HG02970 (cell line): ENCODE measurements around the gene TDRD10.

Experiments
- ATAC-seq: cut with Tn5 transposase; IDR thresholded peaks from one replicate; pipeline ENCODE4 v1.9.1; 2021; ENCODE audit warnings: mild to moderate bottlenecking, moderate library complexity, moderate number of reproducible peaks; ENCODE audit not compliant: unreplicated experiment, low FRiP score

The TDRD10 gene, protein sequence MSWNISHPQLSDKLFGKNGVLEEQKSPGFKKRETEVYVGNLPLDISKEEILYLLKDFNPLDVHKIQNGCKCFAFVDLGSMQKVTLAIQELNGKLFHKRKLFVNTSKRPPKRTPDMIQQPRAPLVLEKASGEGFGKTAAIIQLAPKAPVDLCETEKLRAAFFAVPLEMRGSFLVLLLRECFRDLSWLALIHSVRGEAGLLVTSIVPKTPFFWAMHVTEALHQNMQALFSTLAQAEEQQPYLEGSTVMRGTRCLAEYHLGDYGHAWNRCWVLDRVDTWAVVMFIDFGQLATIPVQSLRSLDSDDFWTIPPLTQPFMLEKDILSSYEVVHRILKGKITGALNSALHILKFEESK

DNA sequence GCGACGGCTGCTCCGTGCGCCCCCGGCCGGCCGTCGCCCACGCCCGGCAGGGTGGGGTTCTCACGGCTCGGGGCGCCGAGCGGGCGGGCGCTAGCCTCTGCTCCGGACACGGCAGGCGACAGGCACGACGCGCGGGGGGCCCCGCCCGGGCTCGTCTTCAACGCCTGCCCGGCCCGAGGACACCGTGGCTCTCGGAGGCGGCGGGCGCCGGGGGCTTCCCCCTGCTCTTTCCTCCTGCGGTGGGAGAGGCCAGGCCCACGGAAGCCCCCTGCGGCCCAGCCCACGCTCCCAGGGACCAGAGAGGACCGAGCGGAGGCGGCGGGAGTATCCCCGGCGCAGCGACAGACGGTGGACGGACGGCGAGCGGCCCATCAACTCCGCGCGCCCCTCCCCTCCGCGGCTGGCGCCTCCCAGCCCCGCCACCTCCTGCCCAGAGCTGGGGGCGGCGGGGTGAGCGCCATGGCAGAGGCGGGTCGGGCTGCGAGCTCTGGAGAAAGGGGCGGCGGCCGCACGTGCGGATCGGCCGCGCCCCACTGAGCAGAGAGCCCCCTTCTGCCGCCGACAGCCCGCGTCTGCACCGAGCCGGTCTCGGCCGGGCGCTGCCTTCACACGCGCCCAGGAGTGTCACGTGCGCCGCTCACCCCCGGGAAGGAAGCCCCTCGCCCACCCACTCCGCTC is at the start of gene TDRD10, which contains the start of gene SHE:
TSS of gene TDRD10 (plus strand) at position 154 of the 678 bp plus-strand sequence. CDS start 4,685 bp downstream, outside the sequence.
TSS of gene SHE (minus strand) at position 347 of the 678 bp plus-strand sequence. CDS start 386 bp downstream, outside the sequence.
- no peak for ATAC-seq

DNA sequence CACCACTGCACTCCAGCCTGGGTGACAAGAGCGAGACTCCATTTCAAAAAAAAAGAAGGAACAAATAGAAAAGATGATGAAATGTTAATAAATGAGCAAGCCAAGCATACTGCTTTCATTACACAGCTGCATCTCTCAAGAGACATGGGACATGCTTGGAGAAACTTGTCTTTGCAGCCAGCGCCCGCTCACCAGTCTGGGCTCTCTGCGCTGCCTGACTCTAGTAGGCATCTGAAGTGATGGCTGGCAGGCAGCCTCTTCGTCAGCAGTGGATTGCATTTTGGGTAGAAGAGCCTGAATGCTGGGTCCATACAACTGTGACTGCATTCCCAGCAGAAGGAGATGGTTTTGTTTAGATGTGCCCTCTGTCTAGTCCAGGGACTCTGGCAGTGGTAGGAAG is 48.9 kb upstream of the TDRD10 start:
- ATAC-seq = no peak

DNA sequence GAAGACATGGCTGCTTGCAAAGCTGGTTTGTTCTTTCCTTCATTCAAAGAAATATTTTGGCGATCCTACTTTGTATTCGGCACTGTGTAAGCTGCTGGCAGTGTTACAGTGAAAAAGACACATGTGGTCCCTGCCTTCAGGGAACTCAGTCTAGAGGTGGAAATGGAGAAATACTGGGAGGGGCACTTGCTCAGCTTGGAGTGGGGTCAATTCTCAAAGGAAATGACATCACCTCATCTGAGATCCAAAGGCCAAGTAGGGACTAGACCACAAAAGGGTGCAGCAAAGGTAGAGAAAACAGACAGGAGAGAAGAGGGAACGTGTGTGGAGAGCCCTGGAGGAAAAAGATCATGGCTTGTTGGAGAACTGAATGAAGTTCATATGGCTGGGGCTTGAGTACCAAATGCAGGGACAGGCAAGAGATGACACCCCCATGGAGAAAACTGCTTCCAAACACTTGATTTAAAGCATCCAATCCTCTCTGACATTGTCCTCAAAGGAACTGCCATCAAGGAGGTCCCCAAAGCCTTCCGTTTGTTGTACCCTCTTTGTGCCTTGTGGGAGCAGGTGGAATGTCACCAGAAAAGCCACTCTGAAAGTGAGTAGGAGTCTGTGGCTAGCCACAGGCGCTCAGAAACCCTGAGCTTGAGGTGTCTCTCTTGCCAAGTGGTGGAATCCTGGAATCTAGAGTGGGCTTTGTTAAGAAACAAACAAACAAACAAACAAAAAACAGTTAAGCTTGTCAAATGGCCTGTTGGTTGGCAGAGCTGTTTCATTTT is 48.3 kb upstream of the TDRD10 start:
- no peak for ATAC-seq

DNA sequence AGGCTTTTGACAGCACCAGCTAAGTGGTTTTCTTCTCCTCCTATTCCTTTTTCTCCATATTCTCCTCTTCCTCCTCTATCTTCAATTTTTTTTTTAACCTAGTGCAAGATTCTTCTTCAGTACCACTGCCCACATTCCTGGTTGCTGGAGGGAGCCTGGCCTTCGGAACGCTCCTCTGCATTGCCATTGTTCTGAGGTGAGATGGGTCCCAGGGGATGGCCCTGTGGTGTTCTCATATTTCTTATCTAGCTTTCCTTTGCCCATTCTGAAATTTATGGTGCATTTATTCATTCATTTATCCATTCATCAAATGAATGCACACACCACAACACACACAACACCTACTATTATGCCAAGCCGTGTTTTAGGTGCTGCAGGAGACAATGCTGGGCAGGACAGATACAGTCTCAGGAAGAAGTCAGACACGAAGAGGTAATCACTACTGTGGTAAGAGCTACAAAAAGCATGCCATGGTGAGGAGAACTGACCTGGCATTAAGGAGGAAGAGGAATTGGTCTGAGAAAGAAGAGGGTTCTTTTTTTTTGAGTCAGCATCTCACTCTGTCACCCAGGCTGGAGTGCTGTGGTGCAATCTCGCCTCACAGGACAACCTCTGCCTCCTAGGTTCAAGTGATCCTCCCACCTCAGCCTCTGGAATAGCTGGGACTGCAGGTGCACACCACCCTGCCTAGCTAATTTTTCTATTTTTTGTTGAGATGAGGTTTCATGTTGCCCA is 47.5 kb upstream of the TDRD10 start:
- ATAC-seq = no peak

DNA sequence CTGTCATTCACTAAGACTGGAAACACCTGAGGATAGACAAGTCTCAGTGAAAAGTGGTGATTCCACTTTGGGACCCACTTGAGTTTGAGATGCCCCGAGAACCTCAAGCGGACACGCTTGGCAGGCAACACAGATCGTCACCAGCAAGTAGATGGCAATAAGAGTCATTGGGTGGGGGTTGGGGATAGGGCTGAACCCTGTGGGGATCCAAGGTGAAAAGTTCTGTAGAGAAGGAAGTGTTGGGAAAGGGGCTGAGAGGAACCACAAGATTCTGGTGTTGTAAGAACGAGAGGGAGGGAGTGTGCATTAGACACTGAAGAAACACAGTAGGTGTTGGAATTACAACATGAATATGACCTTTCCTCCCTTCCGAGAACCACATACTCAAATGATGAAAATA is 45.4 kb upstream of the TDRD10 start:
- ATAC-seq = no peak

DNA sequence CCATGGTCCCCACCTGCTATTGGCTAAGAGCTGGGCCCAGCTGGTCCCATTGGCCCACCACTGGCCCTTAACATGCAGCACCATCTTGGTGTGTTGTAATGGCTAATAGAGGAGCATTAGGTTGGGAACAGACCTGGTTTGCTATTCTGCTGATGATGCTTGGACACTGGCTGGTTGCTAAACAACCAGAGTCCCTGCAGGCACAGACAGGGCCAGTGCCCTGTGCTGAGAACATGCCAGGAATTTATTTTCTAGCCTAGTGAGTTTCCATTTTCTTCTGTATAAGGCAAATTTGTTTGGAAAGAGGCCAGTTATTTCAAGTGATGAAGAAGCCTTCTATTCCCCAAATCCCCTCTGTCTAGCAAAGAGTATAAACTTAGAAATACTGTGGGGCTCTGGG is 42.9 kb upstream of the TDRD10 start:
- no peak for ATAC-seq

DNA sequence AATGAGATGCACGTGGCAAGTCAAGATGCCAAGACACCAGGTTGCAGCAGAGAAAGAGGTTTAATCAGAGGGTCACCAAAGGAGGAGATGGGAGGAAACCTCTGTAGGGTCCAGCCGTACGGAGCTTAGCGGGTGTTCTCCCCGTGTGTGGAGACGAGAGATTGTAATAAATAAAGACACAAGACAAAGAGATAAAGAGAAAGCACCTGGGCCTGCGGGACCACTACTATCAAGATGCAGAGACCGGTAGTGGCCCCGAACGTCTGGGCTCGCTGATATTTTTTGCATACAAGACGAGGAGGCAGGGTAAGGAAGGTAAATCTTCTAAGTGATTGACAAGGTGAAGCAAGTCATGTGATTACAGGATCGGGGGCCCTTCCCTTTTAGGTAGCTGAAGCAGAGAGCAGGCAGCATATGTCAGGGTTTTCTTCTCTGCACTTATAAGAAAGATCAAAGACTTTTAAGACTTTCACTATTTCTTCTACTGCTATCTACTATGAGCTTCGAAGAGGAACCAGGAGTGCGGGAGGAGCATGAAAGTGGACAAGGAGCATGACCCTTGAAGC is 41.2 kb upstream of the TDRD10 start:
- ATAC-seq = no peak

DNA sequence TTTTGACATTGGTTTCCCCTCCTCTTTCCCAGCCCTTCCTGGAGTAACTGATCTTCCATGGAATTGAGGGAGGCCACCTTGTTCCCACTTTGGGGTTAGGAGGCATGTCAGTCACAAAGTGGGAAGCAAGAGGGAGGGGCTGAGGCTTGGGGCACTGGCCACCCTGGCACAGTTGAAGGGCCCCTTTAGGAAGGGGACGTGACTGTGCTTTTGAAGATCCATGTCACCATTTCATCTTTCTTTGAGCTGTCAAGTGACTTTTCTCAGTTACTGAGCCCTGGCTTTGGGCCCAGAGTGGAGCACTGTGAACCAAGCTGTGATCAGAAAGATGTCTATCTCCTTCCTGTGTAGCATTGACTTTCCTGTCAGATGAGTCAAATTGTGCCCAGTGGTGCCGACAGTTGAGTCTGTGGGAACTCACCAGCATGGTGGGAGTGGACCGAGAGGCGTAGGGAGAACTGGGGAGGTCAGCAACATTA is 38.5 kb upstream of the TDRD10 start:
- no peak for ATAC-seq

DNA sequence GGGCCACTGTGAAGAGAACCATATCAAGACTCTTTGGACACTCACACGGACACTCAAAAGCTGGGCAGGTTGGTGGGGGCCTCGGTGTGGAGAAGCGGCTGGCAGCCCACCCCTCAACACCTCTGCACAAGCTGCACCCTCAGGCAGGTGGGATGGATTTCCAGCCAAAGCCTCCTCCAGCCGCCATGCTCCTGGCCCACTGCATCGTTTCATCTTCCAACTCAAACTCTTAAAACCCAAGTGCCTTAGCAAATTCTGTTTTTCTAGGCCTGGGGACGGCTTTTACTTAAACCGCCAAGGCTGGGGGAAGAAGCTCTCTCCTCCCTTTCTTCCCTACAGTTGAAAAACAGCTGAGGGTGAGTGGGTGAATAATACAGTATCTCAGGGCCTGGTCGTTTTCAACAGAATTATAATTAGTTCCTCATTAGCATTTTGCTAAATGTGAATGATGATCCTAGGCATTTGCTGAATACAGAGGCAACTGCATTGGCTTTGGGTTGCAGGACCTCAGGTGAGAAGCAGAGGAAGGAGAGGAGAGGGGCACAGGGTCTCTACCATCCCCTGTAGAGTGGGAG is 36.3 kb upstream of the TDRD10 start:
- no peak for ATAC-seq

DNA sequence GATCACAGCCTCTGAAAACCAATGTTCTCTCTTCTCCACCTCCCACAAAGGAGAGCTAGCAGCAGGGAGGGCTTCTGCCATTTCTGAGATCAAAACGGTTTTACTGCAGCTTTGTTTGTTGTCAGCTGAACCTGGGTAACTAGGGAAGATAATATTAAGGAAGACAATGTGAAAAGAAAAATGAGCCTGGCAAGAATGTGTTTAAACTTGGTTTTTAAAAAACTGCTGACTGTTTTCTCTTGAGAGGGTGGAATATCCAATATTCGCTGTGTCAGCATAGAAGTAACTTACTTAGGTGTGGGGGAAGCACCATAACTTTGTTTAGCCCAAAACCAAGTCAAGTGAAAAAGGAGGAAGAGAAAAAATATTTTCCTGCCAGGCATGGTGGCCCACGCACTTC is 35.8 kb upstream of the TDRD10 start:
- ATAC-seq = no peak

DNA sequence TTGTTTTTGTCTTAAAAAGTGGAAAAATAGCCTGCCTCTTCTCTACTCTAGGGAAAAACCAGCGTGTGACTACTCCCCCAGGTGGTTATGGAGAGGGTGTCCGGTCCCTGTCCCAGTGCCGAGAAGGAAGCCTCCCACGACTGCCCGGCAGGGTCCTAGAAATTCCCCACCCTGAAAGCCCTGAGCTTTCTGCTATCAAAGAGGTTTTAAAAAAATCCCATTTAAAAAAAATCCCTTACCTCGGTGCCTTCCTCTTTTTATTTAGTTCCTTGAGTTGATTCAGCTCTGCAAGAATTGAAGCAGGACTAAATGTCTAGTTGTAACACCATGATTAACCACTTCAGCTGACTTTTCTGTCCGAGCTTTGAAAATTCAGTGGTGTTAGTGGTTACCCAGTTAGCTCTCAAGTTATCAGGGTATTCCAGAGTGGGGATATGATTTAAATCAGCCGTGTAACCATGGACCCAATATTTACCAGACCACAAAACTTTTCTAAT is 35.0 kb upstream of the TDRD10 start:
- no peak for ATAC-seq

DNA sequence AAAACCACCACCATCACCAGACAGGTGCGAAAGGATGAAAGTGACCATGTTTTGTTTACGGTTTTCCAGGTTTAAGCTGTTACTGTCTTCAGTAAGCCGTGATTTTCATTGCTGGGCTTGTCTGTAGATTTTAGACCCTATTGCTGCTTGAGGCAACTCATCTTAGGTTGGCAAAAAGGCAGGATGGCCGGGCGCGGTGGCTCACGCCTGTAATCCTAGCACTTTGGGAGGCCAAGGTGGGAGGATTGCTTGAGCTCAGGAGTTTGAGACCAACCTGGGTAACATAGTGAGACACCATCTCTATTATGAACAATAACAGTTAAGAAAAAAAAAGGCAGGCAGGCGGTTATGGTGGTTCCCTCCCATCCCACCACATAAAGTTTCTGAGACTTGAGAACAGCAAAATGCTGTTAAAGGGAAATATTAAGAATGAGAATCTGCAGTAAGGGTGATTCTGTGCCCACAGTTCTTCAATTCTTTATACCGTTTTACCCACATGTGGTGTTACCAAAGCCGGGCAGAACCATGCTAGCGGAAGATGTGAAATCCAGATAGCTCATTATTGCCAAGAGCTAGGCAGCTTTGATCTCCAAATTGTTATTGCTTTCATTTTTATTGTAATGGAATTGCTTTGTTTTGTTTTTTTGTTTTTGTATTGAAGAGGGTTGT is 34.5 kb upstream of the TDRD10 start:
- no peak for ATAC-seq

DNA sequence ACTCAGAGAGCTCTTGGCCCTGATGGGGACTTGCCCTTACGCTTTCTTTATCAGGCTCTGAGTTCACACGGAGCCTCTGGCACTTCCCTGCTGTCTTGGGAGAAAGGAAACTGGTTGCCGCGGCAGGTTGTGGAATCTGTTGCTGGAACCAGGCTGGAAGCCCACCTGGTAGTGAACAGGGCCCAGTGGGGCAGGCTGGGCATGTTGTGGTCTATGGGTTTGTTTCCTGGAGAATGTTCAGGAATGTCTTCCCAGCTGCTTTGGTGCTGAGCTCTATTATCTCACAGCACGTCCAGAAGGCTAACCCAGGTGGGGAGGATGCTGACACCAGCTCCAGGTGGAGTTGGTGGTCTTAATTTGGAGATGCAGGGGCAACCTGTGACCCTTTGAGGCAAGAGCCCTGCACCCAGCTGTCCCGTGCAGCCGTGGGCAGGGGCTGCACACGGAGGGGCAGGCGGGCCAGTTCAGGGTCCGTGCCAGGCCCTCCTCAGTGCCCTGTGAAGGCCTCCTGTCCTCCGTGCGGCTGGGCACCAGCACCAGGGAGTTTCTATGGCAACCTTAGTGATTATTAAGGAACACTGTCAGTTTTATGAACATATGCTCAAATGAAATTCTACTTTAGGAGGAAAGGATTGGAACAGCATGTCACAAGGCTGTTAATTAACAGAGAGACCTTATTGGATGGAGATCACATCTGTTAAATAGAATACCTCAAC is 33.3 kb upstream of the TDRD10 start:
- ATAC-seq = no peak

DNA sequence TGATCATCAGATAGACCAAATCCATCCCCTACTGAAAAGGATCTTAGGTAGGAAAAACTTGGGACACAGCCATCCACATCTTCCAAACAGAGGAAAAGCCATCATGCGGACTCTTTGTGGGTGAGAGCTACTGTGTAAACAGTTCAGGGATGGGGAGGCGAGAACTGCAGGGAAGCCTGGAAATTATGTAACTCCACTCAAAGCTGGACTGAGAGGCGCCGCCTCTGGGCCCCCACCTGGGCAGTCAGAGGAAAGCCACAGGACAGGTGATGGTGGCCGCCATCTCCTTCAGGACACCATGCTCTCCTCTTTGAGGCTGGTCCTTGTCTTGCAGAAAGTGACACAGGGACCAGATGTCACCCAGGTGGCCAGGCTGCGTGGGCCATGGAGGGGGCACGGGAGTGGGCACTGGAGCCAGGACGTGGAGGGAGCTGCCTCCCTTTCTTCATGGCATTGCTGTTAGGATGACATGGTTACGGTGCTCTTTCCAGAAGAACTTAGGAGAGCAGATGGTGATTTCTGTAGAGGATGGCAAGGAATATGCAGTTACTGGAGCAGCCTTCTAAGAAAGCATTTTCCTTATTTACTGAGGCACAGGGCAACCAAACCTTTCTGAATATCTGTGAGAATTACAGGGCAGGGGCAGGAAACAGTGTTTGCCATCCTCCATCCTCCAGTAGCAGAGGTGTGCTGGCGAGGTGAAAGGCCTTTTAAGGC is 32.0 kb upstream of the TDRD10 start:
- no peak for ATAC-seq

DNA sequence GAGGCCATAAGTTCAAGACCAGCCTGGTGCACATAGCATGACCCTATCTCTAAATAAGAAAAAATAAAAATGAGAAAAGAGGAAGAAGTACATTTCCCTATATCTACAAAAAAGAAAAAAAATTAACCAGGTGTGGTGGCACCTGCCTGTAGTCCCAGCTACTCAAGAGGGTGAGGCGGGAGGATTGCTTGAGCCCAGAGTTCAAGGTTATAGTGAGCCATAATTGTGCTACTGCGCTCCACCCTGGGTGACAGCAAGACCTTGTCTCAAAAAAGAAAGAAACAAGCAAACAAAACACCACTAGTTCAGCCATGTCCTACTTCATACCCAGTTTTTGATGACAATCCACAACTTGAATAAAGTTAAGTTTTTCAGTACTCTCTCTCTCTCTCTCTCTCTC is 30.7 kb upstream of the TDRD10 start:
- no peak for ATAC-seq

DNA sequence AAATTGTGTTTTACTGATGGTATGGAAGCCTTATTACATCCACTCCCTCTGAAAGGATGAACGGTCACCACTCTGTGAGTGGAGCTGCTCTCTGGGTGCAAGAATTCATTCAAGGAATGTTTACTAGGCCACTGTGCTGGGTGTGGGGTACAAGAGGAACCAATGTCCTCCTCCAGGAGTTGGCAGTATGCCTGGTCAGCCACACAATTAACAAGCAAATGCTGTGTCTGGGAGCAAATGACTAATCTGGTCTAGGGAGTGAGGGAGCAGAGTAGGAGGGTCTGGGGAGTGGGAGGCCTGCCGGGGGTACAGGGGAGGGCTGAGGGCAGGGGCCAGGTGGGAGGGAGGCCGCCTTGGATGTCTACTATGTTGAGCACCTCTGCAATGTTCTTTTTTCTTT is 27.2 kb upstream of the TDRD10 start:
- ATAC-seq = no peak

DNA sequence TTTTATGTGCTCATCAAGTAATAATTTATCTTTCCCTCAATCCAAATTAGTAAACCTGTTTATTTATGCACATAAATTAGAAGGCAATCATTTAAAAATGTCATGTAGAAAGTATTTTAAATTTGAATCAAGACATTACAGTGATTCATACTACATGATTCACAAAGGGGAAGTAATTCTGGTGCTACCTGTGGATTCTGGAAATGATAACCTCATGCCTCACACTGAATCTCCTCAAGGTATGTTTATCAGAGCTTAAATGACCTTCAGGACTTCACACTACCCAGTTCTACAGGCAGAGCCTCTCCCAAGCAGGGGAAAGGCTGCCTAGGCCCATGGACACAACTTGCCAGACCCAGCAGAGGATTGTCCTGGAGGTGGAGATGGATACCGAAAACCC is 25.2 kb upstream of the TDRD10 start:
- ATAC-seq = no peak

DNA sequence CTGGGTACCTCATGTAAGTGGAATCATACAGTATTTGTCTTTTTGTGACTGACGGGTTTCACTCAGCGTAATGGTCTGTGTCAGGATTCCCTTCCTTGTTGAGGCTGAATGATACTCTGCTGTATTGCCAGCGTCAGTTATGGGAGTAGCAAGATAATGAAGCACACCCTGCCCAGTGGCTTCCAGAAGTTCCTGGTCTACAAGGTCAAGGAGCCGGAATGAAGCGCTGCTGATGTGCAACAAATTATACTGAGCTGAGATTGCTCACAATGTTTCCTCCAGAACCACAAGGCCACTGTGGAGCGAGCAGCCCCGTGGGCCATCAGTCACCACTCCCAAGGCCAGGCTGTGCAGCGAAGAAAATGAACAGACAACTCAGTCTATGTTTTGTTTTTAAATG is 24.0 kb upstream of the TDRD10 start:
- ATAC-seq = no peak
